RWPE1 (cell line): ENCODE data around the gene TLK1.

ENCODE experiments used
- CTCF ChIA-PET: fragments of 350-600 bp; sonication (Branson Sonifier 250); formaldehyde crosslinking; extraction: SDS; loops from one replicate; lab custom pipeline; 2021; lab: Yijun Ruan, JAX
- POLR2A ChIA-PET: fragments of 400-600 bp; formaldehyde crosslinking; extraction: SDS; loops from one replicate; lab custom pipeline; 2020; ENCODE audit warnings: antibody characterized with exemption; ENCODE audit not compliant: low non-redundant PET; lab: Yijun Ruan, JAX
- DNase-seq: peaks from one replicate; pipeline ENCODE4 v3.0.0; 2012; ENCODE audit warnings: low spot score
- H3K27ac ChIP-seq: fragments of 450-650 bp; 2 replicates; pipeline ENCODE4 v1.5.1; 2017
- TF ChIP-seq, protein P1 (sequence below): fragments of 450-650 bp; conservative IDR thresholded peaks from 2 replicates; pipeline ENCODE4 v1.5.1; 2017; ENCODE audit warnings: low read depth, mild to moderate bottlenecking

Gene TLK1

DNA sequence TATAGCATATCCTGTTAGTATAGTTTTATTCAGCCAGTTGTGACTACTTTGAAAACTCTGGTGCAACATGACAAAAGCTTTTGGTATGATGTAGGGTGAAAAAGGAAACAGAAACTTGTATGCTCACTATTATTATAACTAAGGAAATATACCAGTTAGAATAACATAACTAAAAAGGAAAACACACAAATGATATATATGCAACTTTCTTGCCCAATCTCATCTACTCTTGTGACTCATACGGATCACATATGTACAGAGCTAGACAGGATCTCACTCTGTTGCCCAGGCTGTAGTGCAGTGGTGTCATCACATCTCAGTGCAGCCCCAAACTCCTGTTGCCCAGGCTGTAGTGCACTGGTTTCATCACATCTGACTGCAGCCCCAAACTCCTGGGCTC is 12.4 kb upstream of the TLK1 start:
- H3K27ac ChIP-seq = no peak overlapping the region
- TF ChIP-seq, protein P1, sequence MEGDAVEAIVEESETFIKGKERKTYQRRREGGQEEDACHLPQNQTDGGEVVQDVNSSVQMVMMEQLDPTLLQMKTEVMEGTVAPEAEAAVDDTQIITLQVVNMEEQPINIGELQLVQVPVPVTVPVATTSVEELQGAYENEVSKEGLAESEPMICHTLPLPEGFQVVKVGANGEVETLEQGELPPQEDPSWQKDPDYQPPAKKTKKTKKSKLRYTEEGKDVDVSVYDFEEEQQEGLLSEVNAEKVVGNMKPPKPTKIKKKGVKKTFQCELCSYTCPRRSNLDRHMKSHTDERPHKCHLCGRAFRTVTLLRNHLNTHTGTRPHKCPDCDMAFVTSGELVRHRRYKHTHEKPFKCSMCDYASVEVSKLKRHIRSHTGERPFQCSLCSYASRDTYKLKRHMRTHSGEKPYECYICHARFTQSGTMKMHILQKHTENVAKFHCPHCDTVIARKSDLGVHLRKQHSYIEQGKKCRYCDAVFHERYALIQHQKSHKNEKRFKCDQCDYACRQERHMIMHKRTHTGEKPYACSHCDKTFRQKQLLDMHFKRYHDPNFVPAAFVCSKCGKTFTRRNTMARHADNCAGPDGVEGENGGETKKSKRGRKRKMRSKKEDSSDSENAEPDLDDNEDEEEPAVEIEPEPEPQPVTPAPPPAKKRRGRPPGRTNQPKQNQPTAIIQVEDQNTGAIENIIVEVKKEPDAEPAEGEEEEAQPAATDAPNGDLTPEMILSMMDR = no peak
- ChIA-PET POLR2A (no interaction called here), CTCF (interaction anchor here (0.5 to 0.8 kb wide), 2 partner anchors 9 to 265 kb away, joined by 3 to 4 read pairs; no protein-coding TSS in a partner anchor)
- no peak for DNase-seq

DNA sequence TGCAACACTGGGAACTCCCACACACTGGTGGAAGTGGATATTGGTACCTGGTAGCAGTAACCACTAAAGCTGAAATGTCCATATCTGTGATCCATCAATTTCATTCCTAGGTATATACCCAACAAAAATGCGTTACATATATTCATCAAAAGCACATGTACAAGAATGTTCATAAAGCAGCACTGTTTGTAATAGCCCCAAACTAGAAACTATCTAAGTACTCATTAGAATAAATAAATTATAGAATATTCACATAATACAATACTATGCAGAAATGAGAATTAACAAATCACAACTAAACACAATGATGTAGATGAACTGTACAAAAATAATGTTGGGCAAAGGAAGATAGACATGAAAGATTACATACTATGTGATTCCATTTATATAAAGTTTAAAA is 11.1 kb upstream of the TLK1 start:
- CTCF ChIA-PET = no interaction called here
- no peak for DNase-seq
- POLR2A ChIA-PET = no interaction called here
- H3K27ac ChIP-seq = no peak overlapping the region
- TF ChIP-seq, protein P1 = no peak

DNA sequence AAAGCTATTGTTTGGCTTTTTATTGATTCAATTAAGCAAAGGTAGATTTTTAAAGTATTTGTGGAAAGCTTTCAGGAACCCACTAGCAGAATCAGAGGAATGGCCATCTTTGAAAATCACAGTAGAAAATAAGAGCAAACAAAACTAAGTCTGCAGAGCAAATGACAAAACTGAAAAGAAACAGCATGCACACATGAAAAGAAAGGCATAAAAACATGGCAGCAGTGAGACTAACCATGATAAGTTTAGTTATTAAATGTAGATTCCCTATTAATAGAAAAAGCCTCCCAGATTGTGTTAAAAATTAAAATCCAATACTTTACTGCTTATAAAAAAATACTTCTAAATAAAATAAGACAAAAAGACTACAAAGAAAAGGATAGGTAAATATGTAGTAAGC is 9.1 kb upstream of the TLK1 start:
- TF ChIP-seq, protein P1 = no peak
- no peak overlapping the region for H3K27ac ChIP-seq
- POLR2A ChIA-PET = no interaction called here
- no peak for DNase-seq
- CTCF ChIA-PET = interaction anchor here (0.7 kb wide), 1 partner anchor 448 kb away, joined by 4 read pairs; no protein-coding TSS in a partner anchor

DNA sequence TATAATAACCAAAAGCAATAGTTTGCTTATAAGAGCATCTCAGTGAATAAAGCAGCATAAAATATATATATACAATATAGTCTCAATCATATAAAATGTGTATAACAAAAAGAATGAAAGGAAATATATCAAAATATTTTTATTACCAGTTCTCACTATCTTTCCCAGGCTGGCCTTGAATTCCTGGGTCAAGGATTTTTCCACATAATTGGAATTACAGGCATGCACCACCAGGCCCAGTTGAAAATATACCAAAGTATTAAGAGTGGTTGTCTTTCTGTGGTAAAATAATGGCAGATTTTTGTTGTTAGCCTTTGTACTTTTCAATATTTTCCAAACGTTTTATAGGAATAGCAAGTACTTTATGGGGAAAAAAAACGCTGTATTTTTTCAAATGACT is 8.6 kb upstream of the TLK1 start:
- TF ChIP-seq, protein P1 = no peak
- ChIA-PET POLR2A (no interaction called here), CTCF (interaction anchor here (0.7 kb wide), 1 partner anchor 447 kb away, joined by 4 read pairs; no protein-coding TSS in a partner anchor)
- DNase-seq = no peak
- no peak overlapping the region for H3K27ac ChIP-seq

DNA sequence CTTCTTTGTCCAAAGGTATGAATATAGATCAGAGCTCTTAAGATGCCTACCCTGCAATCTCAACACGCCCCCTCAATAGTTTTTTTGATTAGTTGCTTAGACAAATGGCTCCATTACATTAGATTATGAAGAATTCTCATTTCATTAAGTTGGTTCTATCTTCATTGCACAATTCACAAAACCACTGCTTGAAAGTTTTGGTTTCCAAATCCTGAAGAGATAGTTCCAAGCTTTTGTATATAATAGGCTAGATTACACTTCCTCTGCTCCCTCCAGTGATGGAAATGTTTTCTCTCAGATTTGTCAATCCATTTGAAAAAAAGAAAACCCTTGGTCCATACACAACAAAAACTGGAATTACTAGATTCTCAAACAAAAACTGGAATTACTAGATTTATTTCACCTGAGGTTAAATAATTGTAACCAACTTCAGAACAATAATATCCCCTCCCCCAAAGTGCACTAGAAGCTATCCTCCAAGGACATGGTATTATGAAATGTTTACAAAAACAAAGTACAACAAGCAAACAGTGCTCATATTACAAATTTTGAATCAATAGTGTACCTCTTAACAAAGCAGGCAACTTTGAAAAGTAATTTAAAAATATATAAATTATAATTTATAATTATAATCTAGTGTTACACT is 6.8 kb upstream of the TLK1 start:
- ChIA-PET CTCF (interaction anchor here (0.7 kb wide), 2 partner anchors 147 to 233 kb away, joined by 3 to 5 read pairs; no protein-coding TSS in a partner anchor), POLR2A (no interaction called here)
- TF ChIP-seq, protein P1 = no peak
- H3K27ac ChIP-seq = no peak overlapping the region
- DNase-seq = no peak

DNA sequence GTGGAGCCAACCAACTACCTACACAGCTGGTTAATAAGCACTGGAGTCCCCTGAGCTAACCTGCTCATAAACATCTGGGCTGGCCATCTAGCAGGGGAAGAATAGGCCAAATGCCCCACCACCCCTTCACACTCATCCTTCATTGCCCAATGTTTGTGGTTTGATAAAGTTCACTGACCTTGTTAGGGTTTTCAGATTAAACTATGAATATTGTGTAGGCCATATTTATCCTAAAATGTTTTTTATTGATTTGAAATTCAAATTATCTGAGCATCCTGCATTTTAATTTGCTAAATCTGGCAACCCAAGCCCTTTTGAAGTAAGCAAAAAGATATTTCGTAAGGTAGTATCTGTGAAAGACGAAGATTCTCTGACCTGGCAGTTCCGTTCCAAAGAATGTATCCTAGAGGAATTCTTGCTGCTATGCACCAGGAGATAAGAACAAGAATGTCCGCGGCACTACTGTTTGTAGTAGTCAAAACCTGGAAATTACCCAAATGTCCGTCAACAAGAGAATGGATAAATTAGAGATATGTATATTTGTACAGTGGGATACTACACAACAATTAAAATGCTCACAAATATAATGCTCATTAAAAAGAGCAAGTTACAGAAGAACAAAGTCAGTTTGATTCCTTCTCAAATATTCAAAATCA is 5.8 kb upstream of the TLK1 start:
- DNase-seq = no peak
- no peak overlapping the region for H3K27ac ChIP-seq
- ChIA-PET CTCF (interaction anchor here (0.6 kb wide), 1 partner anchor 250 kb away, joined by 4 read pairs; no protein-coding TSS in a partner anchor), POLR2A (no interaction called here)
- TF ChIP-seq, protein P1 = no peak
